ENCODE results near the gene SMOC1.

SMOC1 gene

DNA sequence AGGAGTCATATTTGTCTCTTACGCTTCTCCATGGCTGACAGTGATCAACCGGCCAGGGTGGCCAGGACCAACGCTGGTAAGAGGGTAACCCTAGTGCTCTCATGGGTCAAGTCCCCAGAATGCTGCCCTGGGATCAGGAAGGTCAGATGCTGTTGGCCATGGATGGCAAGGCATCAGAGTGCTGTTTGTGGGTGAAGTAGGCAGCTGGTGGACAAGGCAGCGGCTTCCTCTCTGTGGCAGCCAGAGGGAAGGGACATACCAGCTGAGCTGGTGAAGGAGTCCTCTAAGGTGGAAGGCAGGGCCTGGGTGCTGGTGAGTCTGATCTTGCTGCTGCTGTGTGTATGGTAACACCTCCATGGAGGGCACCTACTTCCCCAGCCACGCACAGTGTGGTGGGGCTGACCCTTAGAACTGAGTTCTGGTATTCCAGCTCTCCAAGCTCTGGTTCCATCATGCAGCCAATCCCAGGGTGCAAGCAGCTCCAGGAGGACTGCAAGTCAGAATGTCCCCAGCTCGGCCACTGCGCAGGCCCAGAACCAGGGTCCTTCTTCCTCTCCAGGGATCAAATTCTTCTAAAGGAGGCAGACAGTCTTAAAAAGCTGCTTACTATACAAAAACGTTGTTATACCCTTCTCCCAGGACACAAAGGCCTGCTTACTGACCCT lies 13.4 kb upstream of the SMOC1 start:
- FAIRE-seq: no peak

DNA sequence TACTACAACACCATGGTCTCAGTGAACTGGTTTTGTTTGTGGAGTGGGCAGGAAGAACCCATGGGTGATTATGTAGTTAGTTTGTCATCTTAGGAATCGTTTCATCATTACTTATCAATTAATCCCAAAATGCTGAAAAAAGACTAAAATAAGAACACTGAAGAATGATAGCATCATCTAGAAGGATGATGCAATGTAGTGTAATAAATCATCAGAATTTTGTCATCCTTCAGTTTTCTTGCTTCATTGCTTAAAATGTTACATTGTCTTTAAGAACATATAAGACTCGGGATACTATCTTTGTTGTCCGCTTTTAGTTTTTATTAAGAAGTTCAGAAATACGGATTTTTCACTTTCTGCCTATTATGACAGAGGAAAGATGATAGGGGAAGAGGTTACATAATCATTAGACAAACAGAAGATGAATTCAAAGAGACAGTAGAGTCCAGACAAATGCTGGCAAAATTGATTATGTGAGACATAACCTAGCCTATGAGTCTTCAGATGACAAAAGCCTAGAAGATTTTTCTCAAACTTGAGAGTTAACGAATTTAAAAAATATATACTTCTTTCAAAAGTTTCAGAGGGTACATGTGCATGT lies 10.8 kb upstream of the SMOC1 start:
- FAIRE-seq: no peak

DNA sequence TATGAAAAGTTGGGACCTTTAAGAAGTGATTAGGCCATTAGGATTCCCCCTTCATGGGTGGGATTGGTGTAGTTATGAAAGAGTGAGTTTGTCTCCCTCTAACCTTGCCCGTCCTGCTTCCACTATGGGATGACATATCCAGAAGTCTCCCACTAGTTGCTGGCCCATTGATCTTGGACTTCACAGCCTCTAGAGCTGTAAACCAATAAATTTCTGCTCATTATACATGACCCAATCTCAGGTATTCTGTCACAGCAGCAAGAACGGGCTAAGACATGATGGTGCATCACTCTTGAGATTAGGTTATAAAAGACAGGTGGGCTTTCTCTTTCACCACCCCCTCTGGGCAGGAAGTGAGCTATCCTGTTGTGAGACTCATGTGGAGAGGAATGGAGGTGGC lies 8.6 kb upstream of the SMOC1 start:
- no peak for FAIRE-seq

DNA sequence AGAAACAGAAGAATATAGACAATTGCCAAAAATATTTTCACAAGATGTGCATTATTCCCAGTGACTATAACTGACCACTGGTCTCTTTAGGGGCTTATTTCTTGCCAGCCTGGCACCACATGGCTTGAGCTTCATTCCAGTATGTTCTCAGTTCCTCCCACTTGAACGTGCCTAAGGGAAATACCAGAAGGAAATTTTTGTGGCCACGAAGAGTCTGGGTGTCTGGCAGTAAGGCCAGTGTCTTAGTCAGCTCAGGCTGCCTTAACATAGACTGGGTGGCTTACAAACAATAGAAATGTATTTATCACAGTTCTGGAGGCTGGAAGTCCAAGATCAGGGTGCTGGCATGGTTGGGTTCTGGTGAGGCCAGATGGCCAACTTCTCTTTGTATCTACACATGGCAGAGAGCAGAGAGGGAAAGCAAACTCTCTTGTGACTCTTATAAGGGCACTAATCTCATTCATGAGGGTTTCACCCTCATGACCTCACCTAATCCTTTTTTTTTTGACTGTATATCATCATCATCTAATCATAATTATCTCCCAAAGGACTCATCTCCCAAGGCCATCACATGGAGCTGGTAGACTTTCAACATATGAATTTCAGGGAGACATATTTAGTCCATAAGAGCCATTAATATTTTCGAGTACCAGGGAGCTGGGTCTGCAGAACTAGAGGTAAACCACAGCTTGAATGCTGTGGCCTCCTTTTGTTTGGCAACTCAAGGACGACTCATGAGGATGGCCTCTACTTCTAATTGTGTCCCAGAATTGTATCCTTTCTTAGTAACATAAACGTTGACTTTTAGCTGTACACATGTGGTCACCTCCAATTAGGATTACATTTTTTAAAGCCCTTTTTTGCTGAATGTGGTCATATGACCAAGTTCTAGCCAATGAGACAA lies 5.1 kb upstream of the SMOC1 start:
- no peak for FAIRE-seq

DNA sequence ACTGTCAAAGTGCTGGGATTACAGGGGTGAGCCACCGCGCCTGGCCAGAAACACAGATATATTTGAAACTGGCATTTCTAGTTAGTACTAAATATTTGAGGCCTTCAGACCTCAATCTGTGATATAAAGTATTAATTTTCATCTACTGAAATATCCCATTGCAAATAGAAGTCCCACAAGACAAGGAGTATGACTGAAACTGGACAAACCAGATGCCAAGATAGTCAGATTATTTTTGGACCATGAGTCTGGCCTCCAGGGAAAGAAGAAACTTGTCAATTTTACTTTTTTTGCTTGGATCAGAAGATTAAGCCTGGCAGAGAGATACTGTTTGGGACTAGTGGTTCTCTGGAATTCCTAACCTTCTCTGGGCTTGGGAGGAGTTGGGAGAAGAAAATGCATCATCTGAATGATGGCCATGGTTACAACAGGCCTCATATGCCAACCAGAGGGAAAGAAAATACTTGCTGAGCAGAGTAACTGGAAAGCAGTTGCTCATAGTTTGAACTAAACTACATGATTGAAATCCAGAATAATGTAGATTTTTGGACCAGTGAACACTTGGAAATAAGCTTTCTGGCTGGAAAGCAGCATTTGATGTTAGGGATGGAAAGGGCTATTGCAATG lies 2.9 kb upstream of the SMOC1 start:
- no peak for FAIRE-seq

DNA sequence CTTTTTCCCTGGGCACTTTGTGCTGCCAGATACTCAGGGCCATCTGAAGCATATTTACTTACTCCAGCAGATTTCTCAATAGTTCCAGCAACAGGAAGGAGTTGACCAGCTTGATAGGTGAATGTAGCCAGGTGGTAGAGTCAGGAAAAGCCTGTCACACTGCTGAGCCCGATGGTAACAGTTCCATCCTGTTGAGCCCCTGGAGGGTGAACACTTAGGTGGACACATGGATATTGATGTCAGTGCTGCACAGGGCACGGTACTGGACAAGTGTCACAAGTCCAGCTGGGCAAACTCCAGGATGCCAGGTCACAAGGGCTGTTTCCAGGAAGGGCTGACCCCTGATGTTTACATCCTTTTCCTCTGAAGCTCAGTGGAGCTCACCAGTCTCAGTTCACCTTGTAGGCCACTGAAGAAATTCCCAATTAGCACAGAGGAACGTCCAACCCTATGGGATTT lies 2.3 kb upstream of the SMOC1 start:
- no peak for FAIRE-seq

DNA sequence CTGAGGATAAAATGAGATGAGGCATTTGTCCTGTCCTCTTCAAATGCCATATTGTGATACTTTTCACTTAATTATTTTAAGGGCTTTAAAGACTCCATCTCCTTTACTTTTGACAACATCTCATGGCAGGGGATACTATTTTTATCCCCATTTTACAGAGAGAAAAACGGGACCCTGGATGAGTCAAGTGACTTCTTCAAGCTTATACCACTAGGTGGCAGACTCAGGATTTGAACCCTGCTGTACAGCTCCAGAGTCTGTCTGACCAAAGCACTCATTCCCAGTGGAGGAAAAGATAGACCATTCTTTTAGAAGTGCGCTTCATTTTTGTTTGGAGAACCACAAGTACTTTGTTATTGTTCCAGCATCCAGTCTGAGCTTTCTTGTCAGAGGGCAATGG lies 1.7 kb upstream of the SMOC1 start:
- no peak for FAIRE-seq

DNA sequence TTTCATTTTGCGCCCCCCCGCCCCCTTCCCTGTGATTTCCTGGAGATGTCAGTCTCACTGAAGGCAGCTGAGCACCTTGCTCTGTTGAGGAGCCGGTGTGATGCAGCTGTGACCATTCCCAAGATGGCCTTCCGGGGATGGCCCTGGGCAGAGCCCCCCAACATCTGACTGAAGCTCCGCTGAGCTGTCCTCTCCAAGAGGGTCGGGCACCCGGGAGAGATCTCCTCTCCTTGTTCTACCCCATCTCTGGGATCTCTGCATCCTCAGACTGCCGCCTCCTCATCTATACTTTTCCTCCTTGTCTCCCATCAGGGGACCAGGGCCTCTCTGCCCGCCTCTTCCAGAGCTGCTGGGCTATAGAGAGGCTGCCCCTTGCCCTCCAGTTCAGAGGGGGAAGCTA lies 965 bp upstream of the SMOC1 start:
- FAIRE-seq: no peak

DNA sequence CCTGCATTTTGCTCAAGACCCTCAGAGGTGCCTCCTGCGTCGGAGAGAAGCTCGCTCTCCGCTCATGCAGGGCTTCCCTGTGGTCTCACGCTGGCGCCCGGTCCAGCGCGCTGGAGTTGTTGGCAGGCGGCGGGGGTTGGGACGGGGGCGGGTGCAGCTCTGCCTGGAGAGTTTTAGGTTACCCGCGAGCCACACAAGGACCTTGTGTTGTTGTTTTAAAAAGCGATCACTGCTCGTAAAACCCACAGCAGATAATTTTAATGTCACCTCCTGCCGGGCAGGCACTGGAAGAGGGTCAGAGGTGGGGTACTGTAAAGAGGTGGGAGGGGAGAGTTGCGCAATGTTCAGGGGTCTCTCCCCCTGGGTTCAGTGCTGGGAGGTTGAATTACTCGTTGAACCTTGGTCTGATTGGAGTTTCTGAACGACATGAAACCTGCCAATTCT lies 850 bp downstream of the SMOC1 start:
- no peak for FAIRE-seq

DNA sequence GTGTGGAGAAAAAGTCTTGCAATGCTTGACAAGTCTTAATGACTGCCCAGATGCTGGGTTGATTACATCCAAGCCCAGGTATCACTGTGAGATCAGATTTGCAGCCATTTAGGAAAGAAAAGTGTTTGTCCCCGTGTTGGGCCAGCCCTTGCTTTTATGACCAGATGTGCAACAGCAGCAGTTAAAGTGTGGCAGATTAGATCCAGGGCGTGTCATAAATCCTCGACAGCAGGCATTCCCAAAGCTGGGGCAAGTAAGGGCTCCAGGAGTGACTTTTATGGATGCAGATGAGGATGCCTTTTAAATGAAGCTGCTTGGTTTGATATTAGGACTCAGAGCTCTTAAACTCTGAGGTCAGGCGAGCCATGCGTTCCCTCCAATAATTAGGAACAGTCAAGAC lies 1.7 kb downstream of the SMOC1 start:
- FAIRE-seq: no peak

DNA sequence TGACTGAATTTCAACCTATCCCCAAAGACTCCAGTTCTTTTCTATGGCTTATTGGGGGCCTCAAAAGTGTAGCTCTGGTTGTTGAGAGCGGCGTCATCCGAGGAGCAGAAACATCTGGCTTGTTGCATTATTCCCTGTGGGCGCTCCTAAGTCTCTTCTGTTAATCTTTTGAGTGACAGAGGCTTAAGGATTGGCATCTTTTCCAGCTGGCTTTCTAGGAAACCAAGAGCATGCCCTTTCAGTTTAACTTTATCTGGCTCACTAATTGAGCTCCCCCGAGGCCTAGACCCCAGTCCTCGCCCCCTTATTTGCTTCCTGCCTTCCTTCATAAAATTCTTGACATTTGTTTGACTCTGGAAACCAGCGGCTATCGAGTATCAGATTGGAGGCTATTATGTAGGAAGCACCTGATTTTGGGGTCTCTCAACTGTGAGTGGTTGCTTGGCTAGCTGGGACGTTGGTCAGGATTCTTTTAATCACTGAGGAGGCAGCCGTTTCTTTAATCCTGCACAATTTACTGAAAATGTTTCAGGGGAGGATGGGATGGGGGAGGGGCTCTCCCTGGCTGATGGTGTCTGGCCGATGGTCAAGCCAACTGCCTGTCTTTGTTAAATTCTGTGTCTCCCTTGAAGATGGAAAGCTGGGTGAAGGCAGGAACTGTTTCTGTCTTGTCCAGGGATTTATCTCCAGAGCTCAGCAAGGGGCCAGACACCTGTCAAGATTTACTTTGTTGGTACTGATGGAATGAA lies 3.1 kb downstream of the SMOC1 start:
- no peak for FAIRE-seq

DNA sequence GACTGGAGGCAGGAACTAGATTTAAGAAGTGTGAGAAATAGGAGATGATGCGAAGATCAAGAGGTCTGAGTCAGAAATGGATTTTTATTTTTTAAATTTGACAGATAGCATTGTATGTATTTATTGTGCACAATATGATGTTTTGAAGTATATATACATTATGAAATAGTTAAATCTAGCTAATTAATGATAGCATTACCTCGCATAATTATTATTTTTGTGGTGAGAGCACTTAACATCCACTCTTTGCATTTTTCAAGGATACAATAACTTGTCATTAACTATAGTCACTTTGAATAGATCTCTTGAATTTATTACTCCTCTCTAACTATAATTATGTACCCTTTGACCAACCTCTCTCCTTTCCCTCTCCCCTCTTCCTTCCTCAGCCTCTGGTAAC lies 3.7 kb downstream of the SMOC1 start:
- FAIRE-seq: no peak

DNA sequence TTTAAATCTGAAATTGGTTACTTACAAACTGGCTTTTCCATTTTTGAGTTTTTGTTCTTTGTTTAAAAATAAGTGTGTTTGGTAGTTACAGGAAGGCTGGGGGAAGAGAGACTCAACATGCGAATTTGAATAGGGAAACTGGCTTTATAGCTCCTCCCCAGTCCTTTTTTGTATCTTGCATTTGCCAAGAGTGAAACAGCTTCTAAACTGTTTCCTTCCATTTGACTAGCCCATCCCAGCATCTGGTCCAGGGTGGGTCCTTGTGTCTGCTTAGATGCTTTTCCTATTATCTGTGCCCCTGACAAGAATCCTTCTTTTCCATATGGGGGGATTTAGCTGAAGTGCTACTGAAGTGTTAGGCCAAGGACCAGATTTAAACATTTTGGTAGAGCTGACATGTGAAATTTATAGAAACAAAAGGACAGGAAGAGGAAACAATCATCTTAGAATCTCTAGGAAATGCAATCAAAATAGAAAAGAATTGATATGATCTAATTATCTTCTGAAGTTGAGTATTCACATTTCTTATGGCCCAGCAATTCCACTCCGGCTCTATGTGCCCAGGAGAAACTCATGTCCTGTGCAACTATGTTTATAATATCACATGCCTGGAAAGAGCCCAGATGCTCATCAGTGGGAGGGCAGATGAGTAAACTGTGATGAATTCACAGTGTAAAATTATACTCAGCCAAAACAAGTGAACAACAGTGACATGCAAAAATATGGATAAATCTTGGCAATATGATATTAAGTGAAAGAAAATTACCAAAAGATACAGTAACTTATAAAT lies 7.4 kb downstream of the SMOC1 start:
- FAIRE-seq: no peak

DNA sequence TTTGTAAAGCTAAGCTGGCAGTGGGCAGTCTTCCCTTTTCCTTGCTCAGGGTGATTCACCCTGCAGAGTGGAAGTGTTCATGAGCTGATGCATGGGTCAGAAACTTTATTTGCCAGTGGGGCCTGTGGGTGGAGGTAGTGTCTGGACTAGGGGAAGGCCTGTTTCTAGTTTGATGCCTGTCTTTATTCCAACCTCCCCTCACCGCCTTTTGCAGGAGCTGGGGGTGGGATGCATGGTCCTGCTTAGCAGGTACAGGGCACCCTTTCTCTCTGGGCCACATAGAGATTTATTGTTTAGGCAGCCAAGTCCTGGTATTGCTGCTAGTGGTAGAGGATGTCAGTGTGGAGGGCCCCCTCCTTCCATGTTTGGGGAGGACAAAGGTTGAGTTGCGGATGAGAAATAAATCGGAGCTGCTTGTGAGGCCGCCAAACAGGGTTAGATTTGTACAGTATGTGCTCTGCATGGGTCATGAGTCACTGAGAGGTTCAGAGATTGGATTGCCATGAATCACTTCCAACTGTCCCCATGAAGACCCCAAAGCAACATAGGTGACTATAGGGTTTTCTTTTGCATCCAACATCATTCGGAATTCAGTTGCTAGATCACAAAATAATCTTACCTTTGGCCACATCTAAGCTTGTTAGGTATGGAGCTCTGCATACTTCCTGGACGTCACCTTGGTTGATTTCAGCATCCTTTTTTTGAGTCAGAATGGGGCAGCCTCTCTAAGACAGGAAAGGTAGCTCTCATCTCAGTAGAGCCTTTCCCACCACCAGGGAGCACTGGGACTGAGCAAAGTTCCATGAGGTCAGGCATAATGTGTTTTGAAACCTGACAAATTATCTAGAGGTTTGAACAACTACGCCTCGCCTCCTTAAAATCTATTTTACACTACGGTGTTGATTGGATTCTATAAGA lies 8.8 kb downstream of the SMOC1 start:
- no peak for FAIRE-seq

DNA sequence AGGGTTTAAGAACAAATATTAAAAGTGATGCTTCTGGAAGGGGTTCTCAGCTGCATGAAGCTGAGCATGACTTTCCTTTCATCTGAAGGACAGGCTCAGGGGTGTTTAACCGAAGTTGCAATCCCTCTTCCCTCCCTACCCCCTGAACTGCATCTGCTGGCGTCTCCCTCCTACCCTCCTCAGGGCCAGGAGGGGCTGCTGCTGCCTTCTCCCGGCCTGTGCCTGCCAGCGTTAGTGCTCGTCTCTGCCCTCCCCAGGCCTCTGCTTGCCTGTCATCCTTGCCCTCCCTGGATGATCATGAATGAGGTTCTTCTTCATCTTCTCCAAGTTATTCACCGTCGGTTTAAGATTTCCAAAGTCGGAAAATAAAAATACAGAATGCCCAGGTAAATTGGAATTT lies 12.2 kb downstream of the SMOC1 start:
- no peak for FAIRE-seq

DNA sequence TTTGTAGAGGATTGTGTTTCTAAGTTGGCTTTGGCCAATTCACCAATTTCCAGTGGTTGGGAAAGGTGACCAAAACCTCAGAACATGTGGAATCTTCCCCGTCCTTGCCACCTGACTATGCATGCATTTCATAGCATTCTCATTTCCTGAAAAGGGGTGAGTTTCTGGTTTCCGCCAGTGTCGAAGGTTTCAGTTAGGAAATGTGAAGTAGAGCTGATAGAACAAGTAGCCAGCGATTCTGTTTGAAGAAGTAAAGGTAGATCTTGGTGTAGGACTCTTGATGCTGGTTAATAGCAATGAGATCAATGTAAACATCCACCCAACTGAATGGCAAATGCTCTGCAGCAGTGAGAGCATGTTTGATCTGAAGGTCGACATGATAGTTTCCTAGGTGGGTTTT lies 15.9 kb downstream of the SMOC1 start:
- FAIRE-seq: no peak

DNA sequence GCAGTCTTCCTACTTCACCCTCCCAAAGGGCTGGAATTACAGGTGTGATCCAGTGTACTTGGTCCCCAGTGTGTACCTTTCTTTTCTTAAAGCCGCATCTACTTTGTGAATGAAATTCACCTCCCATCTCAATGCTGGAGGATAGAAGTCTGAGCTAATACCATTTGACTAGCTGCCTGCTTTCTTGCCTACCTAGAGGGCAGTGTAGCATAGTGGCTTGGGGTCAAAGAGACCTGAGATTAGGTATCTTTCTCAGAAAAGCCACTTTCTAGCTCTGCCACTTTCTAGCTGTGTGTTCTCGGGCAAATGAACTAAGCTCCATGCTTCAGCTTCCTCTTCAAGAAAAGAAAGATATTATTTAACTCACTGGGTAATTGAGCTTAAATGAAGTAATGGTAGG lies 16.9 kb downstream of the SMOC1 start:
- FAIRE-seq: no peak

DNA sequence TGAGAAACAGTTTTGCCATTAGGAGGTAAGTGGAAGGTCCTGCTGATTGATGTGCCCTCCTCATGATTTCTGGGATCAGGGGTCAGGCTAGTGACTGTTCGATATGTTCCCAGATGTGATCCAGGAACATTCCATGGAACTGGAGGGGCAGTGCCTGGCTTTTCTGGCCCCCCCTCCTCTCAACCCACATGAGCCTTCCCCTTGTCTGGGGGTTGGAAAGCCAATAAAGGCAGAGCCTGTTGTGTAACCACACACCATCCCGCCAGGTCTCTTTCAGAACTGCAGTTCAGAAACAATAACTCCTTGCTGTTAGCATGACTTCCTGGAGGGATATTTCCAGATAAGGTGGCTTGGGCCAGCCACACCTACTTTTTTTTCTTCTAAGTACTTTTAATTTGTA lies 17.8 kb downstream of the SMOC1 start:
- no peak for FAIRE-seq

DNA sequence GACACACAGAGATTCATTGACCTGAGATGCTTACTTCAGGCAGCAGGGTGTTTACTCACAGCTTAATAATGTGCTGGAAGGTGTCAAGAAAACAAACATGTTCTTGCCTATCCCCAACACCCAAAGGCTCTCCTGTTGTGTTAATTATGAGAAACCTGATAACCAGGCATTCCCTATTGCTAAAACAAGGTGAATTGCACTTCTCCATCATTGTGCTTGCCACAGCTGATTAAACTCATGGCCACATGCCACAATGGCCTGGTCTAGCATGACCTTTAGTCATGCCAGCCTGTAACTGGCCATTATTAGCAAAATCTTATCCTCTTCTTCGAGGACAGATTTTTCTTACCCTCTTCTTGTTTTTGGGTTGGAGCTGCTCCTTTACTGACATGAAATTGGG lies 21.4 kb downstream of the SMOC1 start:
- no peak for FAIRE-seq

DNA sequence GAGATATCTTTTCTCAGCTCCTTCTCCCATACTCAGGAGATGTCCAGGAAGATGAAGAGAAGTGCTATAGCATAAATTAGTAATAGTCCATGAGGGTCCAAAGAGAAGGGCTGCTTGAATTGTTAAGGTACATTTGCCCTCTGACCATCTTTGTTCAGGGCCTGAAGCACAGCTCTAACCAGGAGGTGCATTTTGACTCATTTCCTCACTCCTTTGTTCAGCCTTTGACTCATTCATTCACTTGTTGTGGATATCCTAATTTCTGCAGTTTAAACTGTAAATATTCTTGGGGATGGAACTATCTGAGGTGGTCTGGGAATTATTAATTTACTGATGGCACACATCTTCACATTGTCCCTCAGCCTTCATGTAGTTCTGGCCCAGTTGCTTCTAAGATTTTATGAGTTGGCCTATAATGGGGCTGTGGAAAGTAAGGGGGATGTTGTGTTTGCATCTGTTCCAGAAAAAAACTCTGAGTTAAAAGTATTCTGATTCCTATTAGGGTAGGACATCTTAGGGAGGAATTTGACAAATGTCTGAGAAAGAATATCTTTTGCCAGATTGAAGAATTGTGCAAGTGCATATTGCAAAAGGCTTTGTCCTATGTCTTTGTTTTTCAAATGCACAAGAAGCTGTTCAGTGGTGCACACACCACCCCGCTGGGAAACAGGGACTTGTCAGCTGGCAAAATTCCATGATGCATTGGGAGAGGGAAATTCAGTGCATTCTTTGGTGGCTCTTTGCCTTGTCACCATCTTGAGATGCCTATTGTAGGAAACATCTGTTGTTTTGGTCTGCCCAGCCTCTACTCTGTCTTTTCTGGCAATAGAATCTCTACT lies 22.1 kb downstream of the SMOC1 start:
- no peak for FAIRE-seq

Measured in TTC549 (cell line).